T-helper 9 cell (primary cell): ENCODE results near the gene DNAL4.

ENCODE experiments used
- DNase-seq: peaks from one replicate; pipeline ENCODE4 v3.0.0-alpha.2; 2020

DNAL4 gene

DNA sequence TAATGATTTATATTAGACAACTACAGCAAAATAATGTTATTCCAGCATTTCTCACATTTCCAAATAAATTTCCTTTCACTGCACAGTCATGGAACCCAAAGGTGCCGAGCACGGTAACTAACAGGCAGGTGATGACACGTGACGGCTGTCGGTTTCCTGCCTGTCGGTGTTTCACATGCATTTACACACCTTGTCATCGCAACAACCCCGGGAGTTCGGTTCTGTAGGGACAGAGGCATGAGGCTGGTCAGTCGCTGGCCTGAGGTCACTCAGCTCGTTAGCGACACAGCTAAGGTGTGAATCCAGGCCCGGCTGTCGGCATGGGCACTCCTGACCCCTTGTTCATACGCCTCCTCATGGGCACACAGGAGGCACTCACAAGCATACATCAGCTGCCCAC is 9.9 kb downstream of the DNAL4 start:
- no peak for DNase-seq

GRCh38 chr22:38783095-38783615 is 10.8 kb downstream of the DNAL4 start:
- no peak for DNase-seq

- no peak for DNase-seq
These were observed 11.4 kb downstream of the DNAL4 start for GRCh38 chr22:38782402-38783094.

GRCh38 chr22:38781033-38781432 is 12.9 kb downstream of the DNAL4 start:
- DNase-seq: no peak

GRCh38 chr22:38777087-38777671 is 16.8 kb downstream of the DNAL4 start:
- no peak for DNase-seq

GRCh38 chr22:38776086-38776485 is 17.9 kb downstream of the DNAL4 start:
- no peak for DNase-seq

DNA sequence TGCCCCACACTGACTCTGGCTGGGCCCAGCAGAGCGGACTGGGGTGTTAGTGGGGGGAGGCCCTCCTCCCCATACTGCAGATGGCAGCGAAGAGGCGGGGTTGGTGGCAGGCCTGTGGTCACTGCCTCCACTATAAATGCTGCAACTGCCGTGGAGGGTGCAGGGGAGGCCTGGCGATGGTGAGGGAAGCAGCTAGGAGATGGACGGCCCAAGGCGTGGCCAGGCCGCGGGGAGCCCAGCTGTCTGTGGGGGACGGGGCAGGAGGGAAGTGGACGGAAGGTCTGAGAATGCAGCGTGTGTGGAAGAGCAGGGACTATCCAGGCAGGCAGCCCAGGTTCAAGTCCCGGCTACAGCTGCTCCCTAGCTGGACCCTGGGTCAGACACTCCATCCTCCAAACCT is 18.3 kb downstream of the DNAL4 start:
- DNase-seq: no peak

GRCh38 chr22:38774496-38775166 is 19.3 kb downstream of the DNAL4 start:
- DNase-seq: no peak

DNA sequence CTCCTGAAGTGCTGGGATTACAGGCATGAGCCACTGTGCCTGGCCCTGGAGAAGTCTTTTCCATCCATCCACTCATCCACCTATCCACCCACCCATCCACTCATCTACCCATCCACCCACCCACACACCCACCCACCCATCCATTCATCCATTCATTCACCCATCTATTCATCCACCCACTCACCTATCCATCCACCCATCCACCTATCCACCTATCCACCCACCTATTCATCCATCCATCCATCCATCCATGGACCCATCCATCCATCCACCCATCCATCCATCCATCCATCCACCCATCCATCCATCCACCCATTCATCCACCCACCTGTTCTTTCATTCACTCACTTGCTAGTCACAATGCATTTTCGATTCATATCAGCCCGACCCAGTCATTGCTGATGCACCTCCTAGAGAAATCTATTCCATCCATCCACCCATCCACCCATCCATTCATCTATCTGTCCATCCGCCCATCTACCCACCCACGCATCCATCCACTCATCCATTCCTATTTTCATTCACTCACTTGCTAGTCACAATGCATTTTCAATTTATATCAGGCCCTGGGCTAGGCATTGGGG is 20.5 kb downstream of the DNAL4 start:
- no peak for DNase-seq

GRCh38 chr22:38772623-38772873 is 21.4 kb downstream of the DNAL4 start:
- no peak for DNase-seq

- no peak for DNase-seq
These were observed 23.5 kb downstream of the DNAL4 start for GRCh38 chr22:38770257-38770949.

DNA sequence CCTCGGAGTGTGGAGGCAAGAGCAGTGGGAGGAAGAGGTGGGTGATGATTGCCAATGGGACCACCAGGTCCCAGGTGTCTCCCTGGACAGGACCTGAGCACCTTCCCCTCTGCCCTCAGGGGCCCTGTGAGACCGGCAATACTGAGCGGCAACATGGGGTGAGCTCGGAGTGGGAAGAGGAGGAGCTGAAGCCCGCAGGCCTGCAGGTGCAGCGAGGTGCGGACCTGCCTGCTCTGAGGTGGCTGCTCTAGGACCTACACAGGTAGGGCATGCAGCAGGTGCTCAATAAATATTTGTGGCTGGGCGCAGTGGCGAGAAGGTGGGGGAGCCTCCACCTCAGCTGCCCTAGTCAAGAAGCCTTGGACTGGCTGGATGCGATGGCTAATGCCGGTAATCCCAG is 25.9 kb downstream of the DNAL4 start:
- DNase-seq: no peak

- no peak for DNase-seq
These were observed 26.6 kb downstream of the DNAL4 start for GRCh38 chr22:38767313-38767712.

GRCh38 chr22:38766076-38766777 is 27.7 kb downstream of the DNAL4 start:
- DNase-seq: peak; percentile 29

GRCh38 chr22:38762551-38762983 is 31.4 kb downstream of the DNAL4 start:
- no peak for DNase-seq

- no peak for DNase-seq
These were observed 32.5 kb downstream of the DNAL4 start for GRCh38 chr22:38761202-38762162.

- DNase-seq: no peak
These were observed 33.3 kb downstream of the DNAL4 start for GRCh38 chr22:38760477-38761201.

- no peak for DNase-seq
These were observed 34.9 kb downstream of the DNAL4 start for GRCh38 chr22:38759005-38759404.

- DNase-seq: peak; percentile 58
These were observed 35.5 kb downstream of the DNAL4 start for GRCh38 chr22:38758276-38758945.

DNA sequence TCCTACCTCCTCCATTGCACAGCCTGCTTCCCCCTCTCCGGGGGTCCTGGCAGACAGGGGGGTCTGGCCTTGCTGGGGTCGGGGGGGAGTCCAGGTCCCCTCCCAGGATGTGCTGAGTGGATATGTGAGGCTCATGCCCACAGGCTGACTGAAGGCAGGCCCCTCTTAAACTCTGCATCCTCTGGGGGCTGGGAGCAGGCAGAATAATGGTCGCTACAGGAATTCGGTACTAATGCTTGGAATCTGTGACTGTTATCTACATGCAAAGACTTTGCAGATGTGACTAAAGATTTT is 36.5 kb downstream of the DNAL4 start:
- no peak for DNase-seq
